GM21619 (cell line): Measurements from ENCODE around the gene CEACAM16.

ENCODE experiments used
- ATAC-seq: cut with Tn5 transposase; IDR thresholded peaks from one replicate; pipeline ENCODE4 v1.9.1; 2021; ENCODE audit not compliant: unreplicated experiment

The CEACAM16 gene

GRCh38 chr19:44723299-44723951 lies 24.5 kb downstream of the CEACAM16 start:
- no peak for ATAC-seq

GRCh38 chr19:44723952-44724319 lies 25.0 kb downstream of the CEACAM16 start:
- ATAC-seq = no peak

GRCh38 chr19:44725251-44725650 lies 26.3 kb downstream of the CEACAM16 start:
- ATAC-seq = no peak

- ATAC-seq = no peak
Measured at GRCh38 chr19:44725684-44726083, 26.7 kb downstream of the CEACAM16 start.

- ATAC-seq = no peak
Measured at GRCh38 chr19:44726465-44726864, 27.5 kb downstream of the CEACAM16 start.

GRCh38 chr19:44728178-44728577 lies 29.2 kb downstream of the CEACAM16 start:
- ATAC-seq = no peak

- ATAC-seq = no peak
Measured at GRCh38 chr19:44729516-44730033, 30.6 kb downstream of the CEACAM16 start.

GRCh38 chr19:44731081-44731480 lies 32.1 kb downstream of the CEACAM16 start:
- ATAC-seq = no peak

GRCh38 chr19:44731622-44732021 lies 32.7 kb downstream of the CEACAM16 start:
- no peak for ATAC-seq

GRCh38 chr19:44732235-44733014 lies 33.5 kb downstream of the CEACAM16 start:
- no peak for ATAC-seq

- ATAC-seq = no peak
Measured at GRCh38 chr19:44734357-44734756, 35.4 kb downstream of the CEACAM16 start.

- ATAC-seq = no peak
Measured at GRCh38 chr19:44735011-44735410, 36.1 kb downstream of the CEACAM16 start.

GRCh38 chr19:44737238-44738071 lies 38.5 kb downstream of the CEACAM16 start:
- ATAC-seq = no peak

GRCh38 chr19:44738136-44738535 lies 39.2 kb downstream of the CEACAM16 start:
- no peak for ATAC-seq

GRCh38 chr19:44738603-44739558 lies 39.9 kb downstream of the CEACAM16 start:
- ATAC-seq = no peak

- ATAC-seq = no peak
Measured at GRCh38 chr19:44740351-44740824, 41.4 kb downstream of the CEACAM16 start.

- no peak for ATAC-seq
Measured at GRCh38 chr19:44741258-44741731, 42.3 kb downstream of the CEACAM16 start.

GRCh38 chr19:44741841-44742329 lies 42.9 kb downstream of the CEACAM16 start:
- no peak for ATAC-seq

GRCh38 chr19:44742330-44743061 lies 43.5 kb downstream of the CEACAM16 start:
- no peak for ATAC-seq
